Right hindlimb (tissue), 1 donor: ENCODE measurements around the gene COX6B1.
"Not testable (repeated sequence)": the region's sequence is repeated elsewhere in the genome, so short reads cannot be mapped to it uniquely, and the experiment has no call there.

Experiments
- DNase-seq: peaks from one replicate; pipeline ENCODE4 v3.0.0-alpha.2; 2018

Gene COX6B1

DNA sequence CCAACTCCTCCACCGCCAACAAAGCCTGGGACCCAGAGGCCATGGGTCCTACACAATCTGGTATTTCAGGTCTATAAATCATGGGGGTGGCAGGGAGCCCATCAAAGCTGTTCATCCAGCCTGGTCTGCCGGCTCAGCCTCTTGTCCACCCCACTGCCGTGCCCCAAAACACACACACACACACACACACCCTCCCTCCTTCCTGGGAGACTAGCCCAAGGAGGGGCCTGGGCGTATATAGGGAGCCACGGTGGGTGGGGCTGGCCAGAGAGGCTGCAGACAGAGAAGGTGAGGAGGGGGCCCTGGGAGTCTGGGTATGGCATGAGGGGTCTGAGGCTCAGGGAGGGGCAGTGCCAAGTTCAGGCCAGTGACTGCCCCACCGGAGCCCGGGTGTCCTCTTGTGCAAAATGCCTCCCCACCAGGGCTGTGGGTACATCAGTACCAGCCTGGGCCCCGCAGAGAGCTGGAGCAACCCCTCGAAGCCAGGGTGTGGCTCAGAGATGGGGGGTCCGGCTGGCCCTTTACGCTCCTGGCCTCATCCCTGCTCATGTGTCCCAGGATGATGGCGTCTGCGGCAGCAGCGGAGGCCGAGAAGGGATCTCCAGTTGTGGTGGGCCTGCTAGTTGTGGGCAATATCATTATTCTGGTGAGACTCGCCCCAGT, 18.3 kb downstream of the COX6B1 start, which contains the start of gene UPK1A:
TSS of gene UPK1A (plus strand) at position 267 of the 663 bp plus-strand sequence. CDS start at position 563, 296 bp downstream.
- DNase-seq = no peak

DNA sequence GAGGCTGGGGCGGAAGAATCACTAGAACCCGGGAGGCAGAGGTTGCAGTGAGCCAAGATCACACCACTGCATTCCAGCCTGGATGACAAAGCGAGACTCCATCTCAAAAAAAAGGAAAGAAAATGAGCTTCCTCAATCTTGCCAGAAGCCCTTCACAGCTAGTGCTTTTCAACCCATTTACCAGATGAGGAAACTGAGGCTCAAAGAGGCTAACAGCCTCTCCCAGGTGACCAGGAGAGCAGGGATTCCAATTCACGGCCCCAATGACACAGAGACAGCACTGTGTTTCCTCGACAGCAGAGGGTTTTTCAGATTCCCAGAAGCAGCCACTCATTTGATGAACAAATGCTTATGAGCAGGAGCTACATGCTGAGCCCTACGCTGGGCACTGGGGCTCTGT, 21.4 kb downstream of the COX6B1 start:
- no peak for DNase-seq

DNA sequence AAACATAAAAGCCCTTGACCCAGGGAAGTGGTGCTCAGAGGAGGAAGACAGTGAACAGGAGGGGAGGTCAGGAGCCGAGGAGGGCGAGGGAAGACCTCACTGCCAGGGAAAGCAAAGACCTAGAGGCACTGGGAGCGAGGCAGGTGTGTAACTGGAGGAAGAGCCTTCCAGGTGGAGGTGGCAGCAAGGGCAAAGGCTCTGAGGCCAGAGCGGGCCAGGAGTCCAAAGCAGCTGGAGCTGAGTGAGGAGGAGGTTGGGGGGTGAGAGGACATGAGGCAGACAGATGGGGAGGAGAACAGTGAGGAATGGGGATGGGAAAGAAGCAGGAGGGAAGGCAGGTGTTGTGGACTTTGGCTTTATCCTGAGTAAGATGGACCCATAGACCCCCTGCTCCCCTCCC, 21.9 kb downstream of the COX6B1 start:
- no peak for DNase-seq

DNA sequence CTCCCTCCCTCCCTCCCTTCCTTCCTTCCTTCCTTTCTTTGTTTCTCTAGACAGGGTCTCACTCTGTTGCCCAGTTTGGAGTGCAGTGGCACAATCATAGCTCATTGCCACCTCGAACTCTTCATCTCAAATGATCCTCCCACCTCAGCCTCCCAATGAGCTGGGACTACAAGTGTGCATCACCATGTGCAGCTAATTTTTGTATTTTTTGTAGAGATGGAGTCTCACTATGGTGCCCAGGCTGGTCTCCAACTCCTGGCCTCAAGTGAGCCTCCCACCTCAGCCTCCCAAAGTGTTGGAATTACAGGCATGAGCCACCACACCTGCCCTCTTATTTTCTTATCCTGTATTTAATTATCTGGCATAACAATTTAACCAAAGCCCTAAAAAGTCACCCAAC, 22.6 kb downstream of the COX6B1 start:
- DNase-seq = no peak

DNA sequence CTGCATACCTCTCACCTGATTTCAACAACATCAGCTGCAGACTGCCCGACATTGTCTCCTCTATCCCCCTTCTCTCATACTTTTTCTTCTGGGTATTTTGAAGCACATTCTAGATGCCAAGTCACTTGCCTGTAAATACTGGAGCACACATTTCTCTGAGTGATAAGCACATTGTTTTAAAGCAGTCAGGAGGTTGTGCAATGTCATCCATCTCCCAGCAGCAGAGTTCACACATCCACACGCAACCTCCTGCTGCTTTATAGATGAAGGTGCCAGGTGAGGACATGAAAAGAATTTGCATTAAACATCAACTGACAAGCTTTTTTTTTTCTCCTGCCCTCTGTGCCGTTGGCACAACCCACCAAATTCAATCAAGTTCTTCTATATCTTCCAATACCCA, 23.7 kb downstream of the COX6B1 start:
- DNase-seq = no peak

DNA sequence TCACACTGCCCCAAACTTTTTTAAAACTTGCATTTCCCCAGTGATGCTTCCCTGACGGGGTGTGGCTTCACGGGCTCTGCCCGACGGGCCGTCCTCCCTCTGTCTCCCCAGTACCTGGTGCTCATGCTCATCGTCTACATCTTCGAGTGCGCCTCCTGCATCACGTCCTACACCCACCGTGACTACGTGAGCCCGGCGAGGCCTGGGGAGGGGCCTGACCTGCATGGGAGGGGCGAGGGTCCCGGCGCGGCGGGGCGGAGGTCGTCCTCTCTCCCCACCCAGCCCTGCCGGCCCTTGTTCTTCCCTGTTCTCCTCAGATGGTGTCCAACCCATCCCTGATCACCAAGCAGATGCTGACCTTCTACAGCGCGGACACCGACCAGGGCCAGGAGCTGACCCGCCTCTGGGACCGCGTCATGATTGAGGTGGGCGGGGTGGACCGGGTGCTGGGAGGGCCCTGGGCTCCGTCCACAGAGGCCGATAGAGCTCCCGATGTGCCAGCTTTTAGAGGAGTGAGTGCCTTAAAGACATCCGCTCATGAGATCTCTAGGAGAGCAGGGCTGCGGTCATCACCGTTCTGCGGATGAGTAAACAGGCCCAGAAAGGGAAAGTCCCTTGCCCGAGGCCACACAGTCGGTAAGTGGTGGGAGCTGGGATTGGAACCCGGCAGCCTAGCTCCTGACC, 25.1 kb downstream of the COX6B1 start:
- DNase-seq = no peak

DNA sequence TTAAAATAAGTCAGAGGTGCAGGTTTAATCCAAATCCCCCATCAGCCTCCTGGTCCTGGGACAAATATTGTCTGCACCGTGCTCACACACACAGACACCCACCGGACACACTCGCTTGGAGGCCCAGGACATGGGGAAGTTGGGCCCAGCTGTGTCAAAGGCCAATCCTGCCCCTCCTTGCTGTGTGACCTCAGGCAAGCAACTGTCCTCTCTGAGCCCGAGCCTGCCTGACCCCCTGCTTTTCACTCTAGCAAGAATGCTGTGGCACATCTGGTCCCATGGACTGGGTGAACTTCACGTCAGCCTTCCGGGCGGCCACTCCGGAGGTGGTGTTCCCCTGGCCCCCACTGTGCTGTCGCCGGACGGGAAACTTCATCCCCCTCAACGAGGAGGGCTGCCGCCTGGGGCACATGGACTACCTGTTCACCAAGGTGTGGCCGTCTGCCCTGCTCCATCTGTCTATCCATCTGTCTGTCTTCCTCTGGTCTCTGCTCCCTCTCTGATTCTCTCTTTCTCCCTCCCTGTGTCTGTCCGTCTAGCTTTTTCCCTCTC, 27.5 kb downstream of the COX6B1 start:
- no peak for DNase-seq

DNA sequence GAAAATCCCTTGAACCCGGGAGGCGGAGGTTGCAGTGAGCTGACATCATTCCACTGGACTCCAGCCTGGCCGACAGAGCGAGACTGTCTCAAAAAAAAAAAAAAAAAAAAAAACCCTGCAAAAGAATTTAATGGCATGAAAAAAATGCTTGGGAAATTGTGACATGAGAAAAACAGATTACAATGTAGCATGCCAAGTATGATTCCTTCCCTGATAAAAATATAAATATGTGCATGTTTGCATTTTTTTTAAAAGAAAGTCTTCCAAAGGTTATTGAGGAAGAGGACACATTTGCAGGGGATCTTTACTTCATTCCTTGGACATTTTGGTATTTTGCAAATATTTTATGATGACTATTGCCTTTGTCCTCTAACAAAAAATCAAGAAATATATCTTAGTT, 41.7 kb downstream of the COX6B1 start:
- no peak for DNase-seq

DNA sequence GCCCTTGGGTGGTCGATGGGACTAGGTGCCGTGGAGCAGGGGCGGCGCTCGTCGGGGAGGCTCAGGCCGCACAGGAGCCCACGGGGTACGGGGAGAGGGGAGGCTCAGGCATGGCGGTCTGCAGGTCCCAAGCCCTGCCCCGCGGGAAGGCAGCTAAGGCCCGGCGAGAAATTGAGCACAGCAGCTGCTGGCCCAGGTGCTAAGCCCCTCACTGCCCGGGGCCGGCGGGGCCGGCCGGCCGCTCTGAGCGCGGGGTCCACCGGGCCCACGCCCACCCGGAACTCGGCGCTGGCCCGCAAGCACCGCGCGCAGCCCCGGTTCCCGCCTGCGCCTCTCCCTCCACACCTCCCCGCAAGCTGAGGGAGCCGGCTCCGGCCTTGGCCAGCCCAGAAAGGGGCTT, 43.0 kb downstream of the COX6B1 start:
- DNase-seq = not testable (repeated sequence)

DNA sequence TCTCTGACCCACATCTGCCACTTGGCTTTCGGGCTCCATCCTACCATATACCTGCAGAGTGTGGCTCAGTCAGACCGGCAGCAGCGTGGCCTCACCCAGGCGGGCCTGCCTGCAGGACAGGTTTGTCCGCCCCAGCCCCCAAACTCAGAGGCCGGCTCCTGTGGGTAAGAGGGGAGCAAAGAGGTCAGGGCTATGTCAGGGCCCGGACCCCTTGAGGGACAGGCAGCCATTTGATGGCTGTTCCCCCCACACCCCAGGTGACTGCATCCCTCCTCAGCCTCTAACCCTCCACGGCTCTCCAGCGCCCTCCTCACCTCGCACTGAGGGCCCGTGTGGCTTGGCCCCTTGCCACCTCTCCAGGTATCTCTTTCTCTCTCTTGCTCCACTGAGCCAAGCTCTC, 43.9 kb downstream of the COX6B1 start:
- DNase-seq = no peak

DNA sequence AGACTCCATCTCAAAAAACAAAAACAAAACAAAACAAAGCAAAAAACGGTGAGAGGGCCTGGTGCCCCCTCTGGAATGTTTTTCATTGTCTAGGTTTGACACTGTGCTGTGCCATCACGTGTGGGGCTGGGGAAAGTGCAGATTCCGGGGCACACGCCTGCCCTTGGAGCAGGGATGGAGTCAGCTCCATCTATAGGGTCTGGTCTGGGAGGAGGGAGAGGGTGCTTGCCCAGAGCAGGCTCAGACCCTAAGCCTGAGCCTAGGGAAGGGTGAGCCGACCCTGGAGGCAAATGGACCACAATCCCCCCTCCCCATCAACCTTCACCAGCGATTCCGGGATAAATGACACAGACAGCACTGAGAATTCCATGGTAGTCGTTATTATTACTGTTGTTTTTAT, 45.3 kb downstream of the COX6B1 start:
- DNase-seq = no peak

DNA sequence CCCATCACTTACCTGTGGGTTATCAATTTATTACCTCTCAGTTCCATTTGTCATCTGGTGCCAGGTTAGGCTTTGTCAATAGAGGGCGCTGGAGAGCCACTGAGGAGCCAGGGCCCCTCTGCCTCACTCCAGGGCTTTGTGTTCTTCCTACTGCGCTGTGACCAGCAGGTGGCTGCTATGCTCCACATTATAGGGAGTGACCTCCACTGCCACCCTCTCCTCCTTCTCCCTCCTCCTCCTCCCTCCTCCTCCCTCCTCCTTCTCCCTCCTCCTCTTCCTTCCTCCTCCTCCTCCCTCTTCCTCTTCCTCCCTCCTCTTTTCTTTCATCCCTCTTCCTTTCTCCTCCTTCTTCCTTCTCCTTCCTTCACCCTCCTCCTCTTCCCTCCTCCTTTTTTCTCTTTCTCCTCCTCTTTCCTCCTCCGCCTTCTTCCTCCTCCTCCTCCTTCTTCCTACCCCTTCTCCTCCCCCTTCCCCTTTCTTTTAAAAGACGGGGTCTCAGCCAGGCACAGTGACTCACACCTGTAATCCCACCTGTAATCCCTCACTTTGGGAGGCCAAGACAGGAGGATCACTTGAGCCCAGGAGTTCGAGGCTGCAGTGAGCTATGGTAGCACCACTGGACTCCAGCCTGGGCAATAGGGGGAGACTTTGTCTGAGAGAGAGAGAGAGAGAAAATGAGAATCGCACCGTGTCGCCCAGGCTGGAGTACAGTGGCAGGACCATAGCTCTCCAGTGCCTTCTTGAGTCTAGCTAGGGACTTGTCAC, 45.9 kb downstream of the COX6B1 start:
- DNase-seq = peak; percentile 88

DNA sequence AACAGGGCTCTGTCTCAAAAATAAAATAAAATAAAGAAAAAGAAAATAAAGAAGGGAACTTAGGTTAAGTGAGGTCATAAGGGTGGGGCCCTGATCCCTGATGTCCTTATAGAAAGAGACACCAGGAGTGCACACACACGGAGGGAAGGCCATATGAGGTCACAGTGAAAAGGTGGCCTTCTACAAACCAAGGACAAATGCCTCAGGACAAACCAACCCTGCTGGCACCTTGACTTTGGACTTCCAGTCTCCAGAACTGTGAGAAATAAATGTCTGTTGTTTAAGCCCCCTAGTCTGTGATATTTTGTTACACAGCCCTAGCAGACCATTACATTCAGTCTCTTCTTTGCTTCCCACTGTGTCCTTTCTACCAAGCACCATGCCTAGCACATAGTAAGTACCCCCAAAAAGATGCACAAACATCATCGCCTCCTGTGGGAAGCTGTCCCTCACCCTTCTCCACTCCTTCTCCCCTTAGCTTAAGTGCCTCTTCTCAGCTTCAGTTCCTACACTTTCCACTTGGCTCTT, 47.8 kb downstream of the COX6B1 start:
- DNase-seq = no peak

DNA sequence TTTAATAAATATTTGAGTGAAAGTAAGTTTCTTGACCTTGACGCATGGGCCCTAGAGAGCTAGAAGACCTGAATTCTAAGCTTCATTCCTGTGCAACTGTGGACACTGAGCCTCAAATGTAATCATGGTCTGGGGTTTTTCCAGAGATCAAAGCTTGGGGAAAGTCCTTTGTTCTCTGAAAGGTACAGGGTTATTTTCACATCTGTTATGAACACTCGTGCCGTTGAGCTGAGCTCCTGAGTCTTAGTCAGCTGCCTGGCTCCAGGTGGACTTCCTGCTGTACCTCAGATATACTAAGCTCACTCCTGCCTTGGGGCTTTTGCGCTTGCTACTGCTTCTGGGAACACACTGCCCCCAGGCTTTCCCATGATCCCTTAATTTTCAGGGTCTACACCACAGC, 48.7 kb downstream of the COX6B1 start:
- DNase-seq = no peak

DNA sequence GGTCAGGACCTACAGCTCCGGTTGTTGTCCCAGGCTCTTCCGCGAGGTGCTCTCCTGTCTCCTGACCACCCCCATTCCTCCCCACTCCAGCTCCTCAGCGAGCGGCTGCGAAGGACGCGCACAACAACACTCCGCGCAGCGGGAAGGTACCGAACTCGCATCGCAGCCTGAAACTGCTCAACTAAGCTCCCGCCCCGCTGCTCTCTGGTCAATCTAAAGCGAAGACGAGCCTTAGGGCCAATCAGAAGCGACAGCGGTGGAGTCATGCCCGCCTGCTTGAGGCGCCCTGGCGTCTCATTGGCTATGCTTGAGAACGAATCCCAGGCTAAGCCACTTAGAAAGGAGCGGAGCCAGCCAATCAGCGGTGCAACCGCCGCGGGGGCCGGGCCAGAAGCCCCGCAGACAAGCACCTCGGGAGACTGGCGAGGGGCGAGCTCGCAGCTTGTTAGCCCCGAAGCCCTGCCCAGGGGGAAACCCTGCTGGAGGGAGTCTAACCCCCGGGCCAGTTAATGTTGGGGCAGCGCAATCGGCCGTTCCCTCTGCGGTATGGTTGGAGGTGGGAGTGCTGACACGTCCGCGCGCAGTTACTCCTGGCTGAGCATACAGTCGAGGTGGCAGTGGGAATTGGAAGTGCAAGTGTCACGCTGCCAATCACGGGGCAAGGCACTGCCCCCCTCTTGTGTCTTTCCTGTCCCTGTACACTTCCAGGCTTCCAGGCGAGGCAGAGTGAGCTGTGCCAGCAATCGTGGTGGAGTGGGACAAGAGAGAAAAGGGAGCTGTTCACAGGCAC, 54.3 kb downstream of the COX6B1 start:
- DNase-seq = peak; percentile 95

DNA sequence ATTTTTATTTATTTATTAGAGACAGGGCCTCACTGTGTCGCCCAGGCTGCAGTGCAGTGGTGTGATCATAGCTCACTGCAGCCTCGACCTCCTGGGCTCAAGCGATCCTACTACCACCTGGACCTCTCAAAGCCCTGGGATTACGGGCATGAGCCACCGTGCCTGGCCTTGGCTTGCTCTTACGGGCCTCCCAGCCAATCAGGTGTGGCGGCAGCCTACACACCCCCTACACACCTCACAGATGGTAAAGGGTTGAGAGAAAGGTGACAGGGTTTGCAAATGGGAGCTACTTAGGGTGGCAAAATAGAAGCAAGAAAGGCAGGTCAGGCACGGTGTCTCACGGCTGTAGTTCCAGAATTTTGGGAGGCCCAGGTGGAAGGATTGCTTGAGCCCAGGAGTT, 55.2 kb downstream of the COX6B1 start:
- no peak for DNase-seq

DNA sequence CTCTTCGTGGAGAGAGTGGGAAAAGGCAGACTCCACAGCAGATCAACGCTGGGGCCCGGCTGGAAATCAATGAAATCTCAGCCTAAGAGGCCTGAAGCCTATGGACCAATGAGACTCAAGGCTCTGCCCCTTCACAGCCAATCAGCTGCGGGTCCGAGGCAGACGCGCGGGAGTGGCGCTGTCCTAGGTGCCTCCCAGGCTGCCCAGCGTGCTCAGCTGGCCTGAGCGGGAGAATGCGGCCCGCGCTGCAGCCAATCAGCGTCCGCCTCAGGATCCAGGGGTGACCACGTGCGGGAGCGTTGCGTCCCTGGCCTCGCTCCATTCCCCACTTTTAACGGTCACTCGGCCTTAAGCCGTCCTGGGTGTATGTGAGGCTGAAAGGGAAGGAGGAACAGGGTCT, 56.1 kb downstream of the COX6B1 start, which contains the start of gene ZBTB32:
TSS of gene ZBTB32 (plus strand) at position 341 of the 400 bp plus-strand sequence. CDS start 10,069 bp downstream, outside the sequence.
- DNase-seq = peak; percentile 58
